GM19025 (cell line): Measurements from ENCODE around the gene GSDMA.
"Not testable (repeated sequence)": the region's sequence is repeated elsewhere in the genome, so short reads cannot be mapped to it uniquely, and the experiment has no call there.

Experiments
- ATAC-seq: cut with Tn5 transposase; IDR thresholded peaks from one replicate; pipeline ENCODE4 v1.9.1; 2021; ENCODE audit warnings: mild to moderate bottlenecking, low read depth, moderate library complexity; ENCODE audit not compliant: unreplicated experiment

GSDMA gene

DNA sequence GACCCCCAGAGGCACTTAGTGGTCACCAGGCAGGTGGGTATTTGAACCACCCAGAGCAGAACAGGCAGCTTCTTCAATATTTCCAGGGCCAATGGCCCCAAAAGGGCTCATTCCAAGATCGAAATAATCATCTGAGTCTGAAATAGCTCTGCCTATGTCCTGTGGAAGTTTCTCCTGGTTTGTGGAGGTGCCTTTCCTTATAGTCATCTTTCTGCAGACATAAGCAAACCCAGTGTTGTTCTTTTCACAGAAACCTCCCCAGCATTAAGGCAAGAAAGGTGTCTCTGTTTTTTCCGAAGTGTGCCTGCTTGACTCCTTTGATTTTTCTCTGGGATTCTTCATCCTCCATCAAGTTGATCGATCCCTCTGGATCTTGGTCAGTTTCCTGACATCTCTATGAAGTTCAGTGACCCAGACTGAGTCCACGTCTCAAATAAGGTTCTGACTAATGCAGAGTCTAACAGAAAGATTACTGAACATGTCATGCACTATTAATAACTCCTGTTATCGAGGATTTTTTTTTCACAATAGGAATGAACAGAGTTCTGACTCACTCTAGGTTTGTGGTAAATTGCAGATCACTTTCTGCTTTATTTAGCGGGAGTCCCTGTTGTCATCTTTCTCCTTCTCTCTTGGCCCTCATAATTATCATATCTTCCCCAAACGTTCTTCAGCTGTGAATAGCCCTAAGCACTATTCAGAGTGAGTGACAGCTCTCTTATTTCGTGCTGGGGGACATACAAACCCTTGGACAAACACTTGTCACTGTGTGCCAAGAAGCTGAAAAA is 33.8 kb upstream of the GSDMA start:
- no peak for ATAC-seq

DNA sequence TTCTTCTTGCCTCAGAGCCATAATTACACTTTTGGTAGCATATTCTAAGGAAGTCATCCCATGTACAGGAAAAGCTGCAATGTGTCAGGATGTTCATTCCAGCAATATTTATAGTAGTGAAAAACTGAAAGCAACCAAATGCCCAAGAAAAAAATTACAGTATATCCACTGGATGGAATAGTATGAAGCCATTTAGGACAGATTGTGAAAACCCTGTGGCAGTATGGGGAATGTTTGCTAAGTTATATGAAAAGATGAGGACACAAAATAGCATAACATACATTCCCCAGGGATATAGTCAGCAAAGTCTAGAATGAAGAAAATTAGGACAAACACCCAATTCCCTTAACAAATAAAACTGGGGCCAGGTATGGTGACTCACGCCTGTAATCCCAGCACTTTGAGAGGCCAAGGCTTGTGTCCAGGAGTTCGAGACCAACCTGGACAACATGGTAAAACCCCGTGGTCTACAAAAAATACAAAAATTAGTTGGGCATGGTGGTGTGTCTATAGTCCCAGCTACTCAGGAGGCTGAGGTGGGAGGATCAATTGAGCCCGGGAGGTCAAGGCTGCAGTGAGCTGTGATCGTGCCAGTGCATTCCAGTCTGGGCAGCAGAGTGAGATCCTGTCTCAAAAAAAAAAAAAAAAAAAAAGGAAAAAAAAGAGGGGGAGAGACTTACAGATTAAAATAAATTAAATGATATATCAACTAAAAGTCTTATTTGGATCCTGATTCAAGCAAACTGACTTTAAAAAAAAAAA is 33.0 kb upstream of the GSDMA start:
- ATAC-seq: no peak

DNA sequence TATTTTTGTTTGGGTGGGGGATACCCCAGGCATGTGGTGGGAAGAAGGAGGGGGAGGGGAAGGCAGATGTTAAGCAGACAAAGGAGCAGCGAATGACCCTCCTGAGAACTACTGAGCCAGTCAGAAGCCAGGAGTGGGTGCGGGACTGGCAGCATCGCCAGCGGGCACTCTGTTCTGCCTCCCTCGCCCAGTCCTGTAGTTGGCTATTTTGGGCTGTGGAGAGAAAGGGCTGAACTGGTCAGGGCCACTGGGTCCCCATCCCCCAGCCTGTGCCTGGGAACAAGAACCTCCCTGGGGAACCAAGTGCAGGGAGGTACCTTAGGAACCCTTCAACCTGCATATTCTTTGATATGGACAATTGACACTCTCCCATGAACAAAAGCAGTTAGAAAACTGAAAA is 28.9 kb upstream of the GSDMA start:
- no peak for ATAC-seq

- ATAC-seq: no peak
Observed at GRCh38 chr17:39934324-39934723, 28.5 kb upstream of the GSDMA start.

DNA sequence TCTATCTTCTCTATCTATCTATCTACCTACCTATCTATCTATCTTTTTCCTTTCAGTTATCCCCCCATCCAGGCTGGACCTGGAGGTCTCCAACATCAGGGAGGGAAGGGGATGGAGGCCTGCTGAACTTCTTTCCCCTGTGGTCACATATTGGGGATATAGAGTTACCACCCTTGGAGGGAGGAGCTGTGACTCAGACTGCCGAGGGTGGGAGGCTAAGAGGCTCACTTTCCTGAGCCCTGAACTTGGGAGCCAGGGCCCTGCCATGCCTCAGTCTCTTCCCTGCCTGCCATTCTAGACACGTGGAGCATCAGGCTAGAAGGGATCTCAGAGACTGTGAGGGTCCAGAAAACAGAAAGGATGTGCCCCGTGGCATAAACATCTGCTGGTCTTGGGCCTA is 26.9 kb upstream of the GSDMA start:
- ATAC-seq: no peak

GRCh38 chr17:39937447-39937846 is 25.4 kb upstream of the GSDMA start:
- no peak for ATAC-seq

DNA sequence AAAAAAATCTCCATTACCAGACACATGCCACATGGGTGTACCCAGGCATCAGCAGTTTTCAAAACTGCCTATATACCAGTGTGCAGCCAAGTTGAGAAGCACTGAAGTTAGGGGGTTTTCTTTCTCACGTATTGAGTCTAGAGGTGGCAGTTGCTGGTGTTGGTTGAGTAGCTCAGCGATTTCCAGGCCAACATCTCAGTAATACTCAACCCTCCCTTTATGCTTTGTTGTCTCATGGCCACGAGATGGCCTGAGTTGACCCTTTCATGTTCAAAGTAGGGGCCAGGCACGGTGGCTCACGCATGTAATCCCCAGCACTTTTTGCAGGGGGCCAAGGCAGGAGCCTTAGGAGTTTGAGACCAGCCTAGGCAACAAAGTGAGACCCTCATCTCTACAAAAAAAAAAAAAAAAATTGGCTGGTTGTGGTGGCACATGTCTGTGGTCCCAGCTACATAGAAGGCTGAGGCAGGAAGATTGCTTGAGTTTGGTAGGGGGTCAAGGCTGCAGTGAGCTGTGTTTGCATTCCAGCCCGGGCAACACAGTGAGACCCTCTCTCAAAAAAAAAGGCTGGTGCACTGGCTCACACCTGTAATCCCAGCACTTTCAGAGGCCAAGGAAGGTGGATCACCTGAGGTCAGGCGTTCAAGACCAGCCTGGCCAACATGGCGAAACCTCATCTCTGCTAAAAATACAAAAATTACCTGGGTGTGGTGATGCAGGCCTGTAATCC is 24.5 kb upstream of the GSDMA start:
- ATAC-seq: no peak

DNA sequence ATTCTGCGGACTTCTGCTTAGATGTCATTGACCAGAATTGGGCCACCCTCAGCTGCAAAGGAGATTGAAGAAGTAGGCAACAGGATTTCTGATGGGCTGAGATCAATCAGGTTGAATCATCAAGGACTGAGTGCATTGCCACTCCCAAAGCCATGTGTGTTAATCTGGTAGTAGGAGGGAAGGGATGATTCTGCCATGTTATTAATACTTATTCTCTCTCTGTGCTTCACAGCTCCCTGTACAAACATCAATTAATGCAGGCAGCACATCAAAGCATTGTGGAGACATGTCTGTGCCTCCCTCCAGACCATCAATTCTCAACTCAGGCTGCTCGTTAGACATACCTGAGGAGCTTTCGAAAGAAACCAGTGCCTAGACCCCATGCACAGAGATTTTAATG is 23.7 kb upstream of the GSDMA start:
- no peak for ATAC-seq

DNA sequence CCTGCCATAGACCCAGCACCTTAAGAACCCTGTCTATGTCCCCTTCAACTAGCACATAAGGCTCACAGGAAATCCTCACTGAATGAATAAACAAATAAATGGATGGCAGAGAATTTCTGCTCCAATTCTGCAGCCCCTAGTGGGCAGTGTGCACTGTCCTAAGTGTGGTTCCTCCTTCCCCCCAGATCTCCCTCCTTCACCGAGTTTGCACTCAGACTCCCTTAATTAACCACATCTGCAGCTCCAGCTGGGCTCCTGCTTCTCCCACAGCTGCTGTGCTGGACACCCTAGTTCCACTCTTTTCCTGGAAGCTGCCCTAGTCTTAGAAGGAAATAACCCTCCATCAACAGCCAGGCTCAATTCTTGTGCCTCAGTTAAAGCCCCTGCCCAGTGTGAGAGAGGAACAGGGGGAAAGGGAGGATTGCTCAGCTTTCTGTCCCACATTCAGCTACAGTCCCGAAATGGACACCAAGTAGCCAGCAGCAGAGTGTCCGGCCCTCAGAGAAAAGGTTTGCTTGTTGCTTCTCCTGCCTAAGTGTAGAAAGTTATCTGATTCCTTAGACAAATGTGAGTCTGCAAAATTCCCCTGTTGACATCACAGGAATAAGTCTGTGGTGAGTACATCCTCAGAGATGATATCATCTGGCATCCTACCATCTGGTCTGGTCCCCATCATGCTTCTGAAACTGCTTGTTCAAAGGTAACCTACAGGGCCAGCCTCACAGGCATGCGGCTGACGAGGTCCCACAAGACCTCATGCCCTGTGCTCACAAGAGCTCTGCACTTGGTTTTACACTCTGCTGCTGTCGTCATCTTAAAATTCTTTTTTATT is 23.0 kb upstream of the GSDMA start:
- peak; percentile 54 for ATAC-seq

DNA sequence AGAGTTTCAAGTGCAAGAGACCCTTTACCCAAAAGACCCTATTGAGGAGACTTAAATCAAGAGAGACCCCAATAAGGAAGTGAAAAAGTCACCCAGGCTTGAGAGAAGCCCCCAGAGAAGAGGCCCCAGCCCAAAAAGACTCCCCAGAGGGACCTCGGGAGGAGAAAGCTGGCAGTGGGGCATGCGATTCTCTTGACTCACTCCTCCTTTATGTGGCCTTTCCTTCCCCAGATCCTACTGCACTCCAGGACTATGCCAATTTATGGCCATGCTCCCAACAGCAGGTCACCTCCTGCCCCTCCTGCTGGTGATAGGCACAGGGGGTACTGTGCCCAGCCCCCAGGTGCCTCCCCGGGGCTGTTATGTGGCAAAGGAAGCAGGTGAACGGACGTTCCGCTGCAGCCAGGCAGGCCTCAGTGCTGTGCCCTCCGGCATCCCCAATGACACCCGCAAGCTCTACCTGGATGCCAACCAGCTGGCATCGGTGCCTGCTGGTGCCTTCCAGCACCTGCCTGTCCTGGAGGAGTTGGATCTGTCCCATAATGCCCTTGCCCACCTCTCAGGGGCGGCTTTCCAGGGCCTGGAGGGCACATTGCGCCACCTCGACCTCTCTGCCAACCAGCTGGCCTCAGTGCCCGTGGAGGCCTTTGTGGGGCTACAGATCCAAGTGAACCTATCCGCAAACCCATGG is 19.0 kb upstream of the GSDMA start:
- no peak for ATAC-seq

- ATAC-seq: no peak
Observed at GRCh38 chr17:39944393-39944711, 18.5 kb upstream of the GSDMA start.

- ATAC-seq: no peak
Observed at GRCh38 chr17:39946551-39947330, 16.1 kb upstream of the GSDMA start.

DNA sequence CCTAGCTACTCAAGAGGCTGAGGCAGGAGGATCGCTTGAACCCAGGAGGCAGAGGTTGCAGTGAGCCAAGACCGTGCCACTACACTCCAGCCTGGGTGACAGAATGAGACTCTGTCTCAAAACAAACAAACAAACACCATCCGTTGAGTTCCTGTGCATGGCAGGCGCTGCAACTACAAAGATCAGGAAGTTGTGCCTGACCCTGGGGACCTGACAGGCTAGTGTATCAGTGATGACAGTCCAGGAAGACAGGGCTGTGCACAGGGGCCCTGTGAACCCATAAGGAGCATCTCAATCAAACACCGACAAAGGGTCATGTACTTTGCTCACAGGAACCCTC is 14.3 kb upstream of the GSDMA start:
- not testable (repeated sequence) for ATAC-seq

GRCh38 chr17:39949028-39949427 is 13.8 kb upstream of the GSDMA start:
- ATAC-seq: no peak

- ATAC-seq: no peak
Observed at GRCh38 chr17:39950871-39951348, 11.9 kb upstream of the GSDMA start.

GRCh38 chr17:39951924-39952679 is 10.7 kb upstream of the GSDMA start:
- no peak for ATAC-seq

DNA sequence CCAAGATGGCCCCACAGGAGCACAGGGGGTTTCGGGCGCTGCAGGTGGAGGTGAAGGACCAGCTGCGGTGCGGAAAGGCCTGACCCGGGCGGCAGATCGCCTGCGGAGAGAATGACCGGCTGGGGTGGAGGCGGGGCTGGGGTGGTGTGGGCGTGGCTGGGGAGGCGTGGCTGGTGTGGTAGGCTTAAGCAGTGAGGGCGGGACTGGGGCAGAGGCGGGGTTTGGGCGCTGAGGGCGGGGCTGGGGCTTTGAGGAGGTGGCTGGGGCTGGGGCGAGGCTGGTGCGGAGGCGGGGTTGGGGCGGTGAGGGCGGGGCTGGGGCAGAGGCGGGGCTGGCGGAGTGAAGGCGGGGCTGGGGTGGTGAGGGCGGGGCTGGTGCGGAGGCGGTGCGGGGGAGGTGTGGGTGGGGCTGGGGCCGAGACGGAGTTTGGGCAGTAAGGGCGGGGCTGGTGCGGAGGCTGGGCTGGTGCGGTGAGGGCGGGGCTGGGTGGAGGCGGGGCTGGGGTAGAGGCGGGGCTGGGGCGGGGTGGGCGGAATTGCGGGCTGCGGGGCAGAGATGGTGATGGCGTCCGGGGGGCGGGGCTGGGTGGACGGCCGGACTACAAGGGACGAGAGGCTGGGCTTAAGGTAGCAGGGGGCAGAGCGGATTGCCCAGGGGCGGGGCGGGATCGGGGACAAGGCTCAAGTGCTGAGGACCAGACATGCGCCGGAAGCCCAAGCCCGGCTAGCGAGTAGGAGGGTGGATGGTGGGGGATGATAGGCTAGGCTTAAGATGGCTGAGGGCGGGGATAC is 9.9 kb upstream of the GSDMA start:
- peak; percentile 72 for ATAC-seq

- no peak for ATAC-seq
Observed at GRCh38 chr17:39953471-39953888, 9.3 kb upstream of the GSDMA start.
